GM12891 (cell line): Measurements from ENCODE around the gene GNRHR.
"Not testable (repeated sequence)": the region's sequence is repeated elsewhere in the genome, so short reads cannot be mapped to it uniquely, and the experiment has no call there.

Experiments used
- DNase-seq: peaks from one replicate; pipeline ENCODE4 v3.0.0; 2011; ENCODE audit warnings: low spot score; ENCODE audit not compliant: insufficient read length
- FAIRE-seq: peaks from 2 replicates; lab custom pipeline; 2011; peaks lifted over from hg19 to GRCh38; lab: Jason Lieb, UNC
- PAX5 ChIP-seq: IDR thresholded peaks from 2 replicates; pipeline ENCODE4 v1.6.1; 2011; ENCODE audit warnings: low read length, moderate library complexity, mild to moderate bottlenecking; ENCODE audit not compliant: insufficient read depth, severe bottlenecking
- POLR2A ChIP-seq: IDR thresholded peaks from 2 replicates; pipeline ENCODE4 v1.6.1; 2011; ENCODE audit warnings: low read depth, low read length, control low read depth
- POLR2AphosphoS5 ChIP-seq: IDR thresholded peaks from 2 replicates; pipeline ENCODE4 v1.6.1; 2011; ENCODE audit warnings: low read depth, low read length, control low read depth
- POU2F2 ChIP-seq: IDR thresholded peaks from 2 replicates; pipeline ENCODE4 v1.6.1; 2011; ENCODE audit warnings: low read depth, mild to moderate bottlenecking, control low read depth, low read length, moderate library complexity
- SPI1 ChIP-seq: IDR thresholded peaks from 2 replicates; pipeline ENCODE4 v1.6.1; 2011; ENCODE audit warnings: low read depth, low read length, control low read depth
- TAF1 ChIP-seq: IDR thresholded peaks from 2 replicates; pipeline ENCODE4 v1.6.1; 2011; ENCODE audit warnings: low read depth, low read length, control low read depth

The GNRHR gene

GRCh38 chr4:67719953-67720617 is 34.1 kb downstream of the GNRHR start:
- DNase-seq (no peak), FAIRE-seq (no peak)
- TF ChIP-seq POU2F2: no peak
- TF ChIP-seq POLR2AphosphoS5: no peak

GRCh38 chr4:67718848-67719247 is 35.3 kb downstream of the GNRHR start:
- DNase-seq (no peak), FAIRE-seq (no peak)
- TF ChIP-seq POLR2A (no peak), POLR2AphosphoS5 (no peak), TAF1 (no peak), POU2F2 (no peak), SPI1 (no peak), PAX5 (no peak)

- TF ChIP-seq PAX5 (no peak), SPI1 (no peak), POU2F2 (no peak), POLR2AphosphoS5 (no peak), POLR2A (no peak), TAF1 (no peak)
- FAIRE-seq (no peak), DNase-seq (no peak)
These were observed 36.6 kb downstream of the GNRHR start for GRCh38 chr4:67717586-67717985.

GRCh38 chr4:67714955-67715354 is 39.2 kb downstream of the GNRHR start:
- DNase-seq (no peak), FAIRE-seq (no peak)
- TF ChIP-seq POLR2A (no peak), POU2F2 (no peak), TAF1 (no peak), SPI1 (no peak), PAX5 (no peak)

GRCh38 chr4:67714248-67714583 is 40.0 kb downstream of the GNRHR start:
- no peak for FAIRE-seq
- TF ChIP-seq TAF1 (no peak), POLR2AphosphoS5 (no peak), POLR2A (no peak), SPI1 (no peak), POU2F2 (no peak), PAX5 (no peak)

GRCh38 chr4:67713529-67714247 is 40.5 kb downstream of the GNRHR start:
- no peak for TF ChIP-seq SPI1
- TF ChIP-seq POU2F2: no peak
- no peak for TF ChIP-seq PAX5
- no peak for TF ChIP-seq TAF1
- TF ChIP-seq POLR2A: no peak
- TF ChIP-seq POLR2AphosphoS5: no peak
- DNase-seq (no peak), FAIRE-seq (no peak)

More at GRCh38 chr4:67714248-67714583, 40.0 kb downstream of the GNRHR start:
- DNase-seq: no peak

GRCh38 chr4:67712650-67713528 is 41.3 kb downstream of the GNRHR start:
- FAIRE-seq (no peak), DNase-seq (no peak)
- no peak for TF ChIP-seq POU2F2
- no peak for TF ChIP-seq TAF1
- TF ChIP-seq POLR2AphosphoS5: no peak
- no peak for TF ChIP-seq SPI1
- no peak for TF ChIP-seq PAX5
- TF ChIP-seq POLR2A: no peak

GRCh38 chr4:67712000-67712625 is 42.1 kb downstream of the GNRHR start:
- DNase-seq: no peak
- TF ChIP-seq PAX5 (no peak), POLR2A (no peak), TAF1 (no peak), POU2F2 (no peak), SPI1 (no peak), POLR2AphosphoS5 (no peak)
- FAIRE-seq: no peak

GRCh38 chr4:67706682-67707081 is 47.5 kb downstream of the GNRHR start:
- DNase-seq, FAIRE-seq: not testable (repeated sequence)

GRCh38 chr4:67704843-67705242 is 49.3 kb downstream of the GNRHR start:
- FAIRE-seq (no peak), DNase-seq (no peak)
- TF ChIP-seq POU2F2 (no peak), POLR2A (no peak), POLR2AphosphoS5 (no peak), PAX5 (no peak), TAF1 (no peak), SPI1 (no peak)
